GM04504 (cell line): ENCODE data around the gene RIMBP2.

Experiments used
- DNase-seq: peaks from one replicate; pipeline ENCODE4 v3.0.0-alpha.2; 2012; ENCODE audit warnings: low read depth

RIMBP2 gene

DNA sequence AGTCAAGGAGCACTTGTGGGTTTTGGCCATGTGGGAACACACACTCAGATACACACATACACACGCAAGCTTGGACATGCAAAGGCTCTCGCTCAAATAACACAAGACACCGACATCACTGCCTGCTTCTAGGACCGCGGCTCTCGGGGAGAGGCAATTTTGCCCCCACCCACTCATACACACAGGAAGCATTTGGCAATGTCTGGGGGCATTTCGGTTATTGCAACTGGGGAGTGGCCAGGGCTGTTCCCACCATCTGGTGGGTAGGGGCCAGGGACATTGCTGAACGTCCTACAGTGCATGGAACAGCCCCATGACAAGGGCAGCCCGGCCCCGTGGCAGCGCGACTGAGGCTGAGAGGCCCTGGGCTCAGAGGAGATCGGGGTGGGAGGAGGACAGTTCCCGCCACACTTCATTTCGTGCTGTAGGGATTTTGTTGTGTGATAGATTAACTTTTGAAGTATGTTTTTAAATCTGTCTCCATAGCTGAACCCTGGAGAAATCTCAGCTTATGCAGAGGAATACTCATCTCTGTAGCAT is 35.6 kb downstream of the RIMBP2 start:
- DNase-seq, result no peak

- no peak for DNase-seq
Measured at GRCh38 chr12:130677957-130678558, 38.0 kb downstream of the RIMBP2 start.

GRCh38 chr12:130675791-130676190 is 40.3 kb downstream of the RIMBP2 start:
- DNase-seq, result no peak

GRCh38 chr12:130675121-130675520 is 41.0 kb downstream of the RIMBP2 start:
- DNase-seq, result no peak

DNA sequence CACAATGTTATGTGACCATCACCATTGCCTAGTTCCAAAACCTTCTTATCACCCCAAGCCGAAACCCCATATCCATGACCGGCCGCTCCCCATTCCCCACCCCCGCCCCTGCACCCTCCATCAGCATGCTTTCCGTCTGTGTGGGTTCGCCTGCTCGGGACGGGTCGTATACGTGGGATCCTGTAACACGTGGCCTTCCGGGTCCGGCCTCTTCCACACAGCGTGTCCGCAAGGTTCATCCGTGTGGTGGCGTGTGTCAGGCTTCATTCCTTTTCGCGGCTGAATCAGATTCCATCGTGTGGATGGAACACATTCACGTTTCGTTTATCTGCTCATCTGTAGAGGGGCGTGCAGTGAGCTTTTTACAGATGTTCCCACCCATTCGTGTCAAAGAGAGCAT is 41.4 kb downstream of the RIMBP2 start:
- no peak for DNase-seq

- DNase-seq, result no peak
Measured at GRCh38 chr12:130673036-130673705, 42.9 kb downstream of the RIMBP2 start.

DNA sequence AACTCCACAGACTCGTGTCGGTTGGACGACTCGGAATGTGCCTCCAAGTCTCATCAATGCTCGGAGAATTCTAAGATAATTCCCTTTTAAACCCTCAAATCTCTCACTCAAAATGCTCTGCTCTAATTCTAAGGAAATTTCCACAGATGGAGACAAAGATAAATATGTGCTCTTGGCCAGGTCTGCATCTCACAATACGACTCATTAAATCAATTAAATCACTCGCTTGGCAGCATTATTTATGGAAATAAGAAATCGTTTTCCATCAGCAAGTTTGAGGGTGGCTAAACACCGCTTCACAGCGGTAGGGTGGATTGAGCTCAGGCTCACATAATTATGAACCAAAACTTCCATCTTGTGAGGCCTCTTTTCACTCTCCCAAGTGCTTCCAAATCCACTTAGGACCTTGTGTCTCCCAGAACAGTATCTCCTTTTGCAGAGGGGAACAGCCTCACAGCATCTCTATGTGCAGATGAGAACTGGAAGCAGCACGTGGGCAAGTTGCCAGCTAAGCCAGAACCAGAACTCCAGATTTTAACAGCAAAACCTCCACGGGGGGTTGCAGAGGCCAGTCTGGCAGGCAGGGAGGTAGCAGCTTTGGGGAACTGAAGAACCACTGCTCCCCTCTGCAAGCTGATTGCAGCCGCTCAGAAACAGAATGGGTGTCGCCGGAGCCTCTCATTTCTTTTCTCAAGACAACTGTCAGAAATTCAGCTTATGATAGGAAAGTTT is 43.8 kb downstream of the RIMBP2 start:
- DNase-seq, result no peak

DNA sequence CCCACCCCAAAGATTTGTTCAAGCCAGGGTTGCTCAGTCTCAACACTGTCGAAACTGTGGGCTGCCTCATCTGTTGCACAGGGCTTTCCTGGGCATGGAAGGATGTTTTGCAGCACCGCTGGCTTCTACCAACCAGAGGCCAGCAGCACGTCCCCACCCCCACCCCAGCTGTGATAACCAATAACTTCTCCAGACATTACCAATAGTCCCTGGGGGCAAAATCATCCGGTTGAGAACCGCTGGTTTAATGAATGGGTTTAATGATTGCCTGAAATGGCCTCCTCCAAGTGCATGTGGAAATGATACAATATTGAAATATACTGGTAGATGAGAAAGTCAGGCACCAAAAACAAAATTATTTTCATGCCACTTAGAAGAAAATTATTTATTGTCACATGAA is 44.5 kb downstream of the RIMBP2 start:
- no peak for DNase-seq

DNA sequence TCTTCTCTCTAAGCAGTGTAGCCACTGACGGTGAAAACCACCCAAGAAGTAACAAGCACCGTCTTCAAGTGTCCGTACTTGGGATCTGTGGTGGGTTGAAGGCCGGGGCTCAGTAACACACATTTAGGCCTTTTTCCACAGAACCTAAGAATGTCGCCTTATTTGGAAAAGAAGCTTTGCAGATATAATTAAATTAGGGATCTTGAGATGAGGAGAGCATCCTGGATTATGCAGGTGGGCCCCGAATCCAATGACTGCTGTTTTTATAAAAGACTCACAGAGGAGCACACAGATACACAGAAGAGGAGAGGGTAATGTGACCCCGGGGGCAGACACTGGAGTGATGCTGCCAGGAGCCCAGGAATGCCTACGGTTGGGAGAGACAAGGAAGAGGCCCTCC is 46.3 kb downstream of the RIMBP2 start:
- DNase-seq, result no peak

GRCh38 chr12:130669205-130669557 is 46.9 kb downstream of the RIMBP2 start:
- no peak for DNase-seq

DNA sequence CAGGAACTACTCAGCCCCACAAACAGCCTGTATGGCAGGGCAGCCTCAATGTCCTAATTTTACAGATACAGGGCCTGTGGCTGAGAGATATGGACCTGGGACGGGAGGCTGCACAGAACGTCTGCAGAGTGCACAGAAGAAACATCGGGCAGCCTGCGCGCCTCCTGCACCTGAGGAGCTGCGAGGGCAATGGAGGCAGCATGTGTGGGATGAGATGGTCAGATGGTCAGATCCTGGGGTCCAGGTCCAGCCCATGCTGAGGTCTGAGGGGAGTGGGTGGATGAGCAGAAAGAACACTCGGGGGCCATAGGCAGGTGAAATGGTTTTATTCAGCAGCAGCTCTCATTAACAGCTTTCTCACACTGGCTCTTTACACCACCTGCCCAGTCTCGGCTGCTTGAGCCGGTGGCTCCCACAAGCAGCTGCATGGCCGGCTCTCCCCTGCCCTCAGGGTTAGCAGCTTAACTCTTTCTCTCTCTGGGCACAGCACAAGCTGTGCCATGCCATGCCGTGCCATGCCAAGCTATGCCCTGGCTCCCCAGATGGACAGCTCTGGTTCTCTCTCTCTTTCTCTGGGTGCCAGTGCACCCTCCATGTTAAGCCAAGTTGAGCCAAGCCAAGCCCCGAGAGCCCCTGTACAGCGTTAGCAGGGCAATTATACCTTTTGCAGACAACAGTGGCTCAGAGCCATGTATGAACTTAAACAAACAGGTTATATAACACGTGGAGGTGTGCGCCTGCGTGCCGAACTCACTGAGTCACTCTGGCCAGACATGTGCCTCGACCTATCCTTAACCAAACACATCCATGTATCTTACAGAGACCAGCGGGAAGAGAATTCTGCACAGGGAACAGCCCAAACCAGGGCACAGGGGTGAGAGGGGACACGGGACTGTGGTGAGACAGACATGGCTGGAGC is 47.6 kb downstream of the RIMBP2 start:
- DNase-seq, result no peak

- DNase-seq, result no peak
Measured at GRCh38 chr12:130667421-130667960, 48.6 kb downstream of the RIMBP2 start.

GRCh38 chr12:130666645-130667044 is 49.5 kb downstream of the RIMBP2 start:
- DNase-seq, result no peak

- no peak for DNase-seq
Measured at GRCh38 chr12:130665753-130666152, 50.3 kb downstream of the RIMBP2 start.

DNA sequence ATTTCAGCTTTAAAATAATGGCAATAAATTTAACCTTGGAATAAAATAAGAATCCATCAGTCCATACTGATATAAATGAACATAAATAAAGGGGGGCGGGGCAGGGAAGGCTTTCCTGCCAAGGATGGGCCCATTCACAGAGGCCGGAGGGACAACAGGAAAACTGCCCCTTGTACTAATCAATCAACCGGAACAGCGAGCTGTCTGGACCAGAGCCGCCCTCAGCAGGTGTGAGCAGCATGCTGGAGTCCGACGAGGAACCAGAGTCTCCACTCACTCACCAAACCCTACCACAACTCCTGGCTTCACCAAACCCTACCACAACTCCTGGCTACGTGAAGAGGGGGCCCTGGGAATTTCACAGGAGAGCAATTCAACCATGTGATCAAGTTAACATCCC is 51.3 kb downstream of the RIMBP2 start:
- no peak for DNase-seq

GRCh38 chr12:130664252-130664651 is 51.8 kb downstream of the RIMBP2 start:
- DNase-seq, result no peak

- no peak for DNase-seq
Measured at GRCh38 chr12:130663514-130663913, 52.6 kb downstream of the RIMBP2 start.

GRCh38 chr12:130661486-130662255 is 54.4 kb downstream of the RIMBP2 start:
- DNase-seq, result no peak

DNA sequence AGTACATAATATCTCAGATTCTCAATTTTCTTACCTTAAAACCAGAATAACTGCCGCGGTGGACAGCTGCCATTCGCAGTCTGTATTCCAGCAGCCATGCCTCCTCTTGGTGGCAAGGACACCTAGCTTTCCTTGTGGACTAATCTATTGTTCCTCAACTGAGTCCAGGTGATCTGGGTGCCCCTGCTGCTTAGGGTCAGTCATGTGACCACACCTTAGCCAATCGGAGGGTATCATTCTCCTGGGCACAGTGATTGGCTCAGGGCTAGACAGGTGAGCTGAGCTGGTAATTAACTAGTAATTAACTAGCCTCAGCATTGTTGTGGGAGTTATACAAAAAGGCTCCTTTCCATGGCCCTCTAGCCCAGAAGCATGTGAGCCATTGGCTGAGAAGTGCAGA is 55.0 kb downstream of the RIMBP2 start:
- no peak for DNase-seq

DNA sequence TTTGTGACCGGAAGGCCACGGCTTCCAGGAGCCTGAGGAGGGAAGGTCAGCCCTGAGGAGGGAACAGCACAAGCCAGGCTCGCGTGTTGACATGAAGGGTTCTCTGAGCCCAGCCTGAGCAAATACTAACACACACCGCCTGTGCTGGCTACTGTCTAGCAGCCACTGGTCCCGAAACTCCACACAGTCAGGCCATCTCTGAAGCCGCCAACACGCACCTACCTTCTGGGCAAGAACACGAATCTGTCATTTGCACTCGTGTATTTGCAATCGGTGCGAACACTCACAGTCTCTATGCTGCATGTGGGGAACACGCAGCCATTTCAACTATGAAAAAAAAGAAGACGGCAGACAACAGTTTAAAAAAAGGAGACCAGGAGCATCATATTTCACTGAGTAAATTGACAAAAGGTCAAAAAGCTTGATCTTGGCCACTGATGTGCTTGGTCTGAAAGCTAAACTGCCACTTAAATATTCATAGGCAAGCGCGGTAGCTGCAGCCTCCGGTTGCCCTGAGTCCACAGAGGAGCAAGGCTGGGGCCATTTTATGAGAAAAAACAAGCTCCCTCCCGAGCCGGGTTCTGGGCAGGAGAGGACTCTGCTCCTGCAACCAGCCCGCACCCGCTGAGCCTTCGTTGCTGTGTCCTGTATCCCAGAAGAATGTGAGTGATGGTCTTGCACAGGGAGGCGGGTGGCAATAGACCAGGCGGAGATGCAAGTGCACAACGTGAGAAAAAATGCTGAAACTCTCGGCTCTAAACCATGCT is 57.8 kb downstream of the RIMBP2 start:
- no peak for DNase-seq
